Prostate gland (tissue), 2 donors: ENCODE data around the gene PRDM7.

Source experiments
- CTCF ChIP-seq, 4 experiments: fragments of 200-600 bp in 2 of 4; fragments of 450-650 bp in 2 of 4; sonication (generic) in 2 of 4; IDR thresholded peaks; 1 replicate in 3 of 4; 2 replicates in 1 of 4; pipeline ENCODE4 v1.5.1; 2016 to 2019; ENCODE audit warnings: antibody characterized with exemption in 4 of 4, mild to moderate bottlenecking in 2 of 4, moderate library complexity in 2 of 4
- POLR2A ChIP-seq: fragments of 450-650 bp; IDR thresholded peaks from one replicate; pipeline ENCODE4 v1.6.1; 2016; ENCODE audit warnings: antibody characterized with exemption, mild to moderate bottlenecking
- POLR2AphosphoS5 ChIP-seq: sonication (generic); formaldehyde crosslinking; IDR thresholded peaks from one replicate; pipeline ENCODE4 v1.6.1; 2017; ENCODE audit warnings: antibody characterized with exemption

- TF ChIP-seq POLR2A (no peak), CTCF (IDR thresholded peaks at IDR 0.05) (no peak), POLR2AphosphoS5 (no peak)
These were observed 6.7 kb downstream of the PRDM7 start for GRCh38 chr16:90070440-90070839.
